Measurements from ENCODE around the gene RFX1. TPM values are rescaled to one million over a fixed set of nuclear protein-coding genes. Genes with fewer than 3 reads are reported as not detected.

The RFX1 gene
- total and polyA plus RNA-seq, 9 of the 15 experiments (the other 6 are each of a cell fraction or from before 2014, with no cell fraction given) = 0.14 to 19.3 (median 1.2) TPM

GRCh38 chr19:13942023-13942684 lies 64.0 kb downstream of the RFX1 start (continued):
- no peak for TF ChIP-seq ZZZ3 (IDR thresholded peaks at IDR 0.05)
- no peak for TF ChIP-seq ZBTB12 (CRISPR knock-in tag; IDR thresholded peaks at IDR 0.05)
- TF ChIP-seq MLLT1 (IDR thresholded peaks at IDR 0.05) = no peak
- TF ChIP-seq MBD1 (CRISPR knock-in tag; IDR thresholded peaks at IDR 0.05) = no peak
- TF ChIP-seq ZBTB40 (IDR thresholded peaks at IDR 0.05) = no peak
- no peak for TF ChIP-seq ZBTB40 (CRISPR knock-in tag; IDR thresholded peaks at IDR 0.05)
- TF ChIP-seq RFX1 (IDR thresholded peaks at IDR 0.05) = no peak
- TF ChIP-seq GTF2E2 (tag; IDR thresholded peaks at IDR 0.05) = no peak
- no peak for TF ChIP-seq BRD9 (IDR thresholded peaks at IDR 0.05; ENCODE audit: low read depth, partially characterized antibody)
- no peak for TF ChIP-seq TSC22D4 (tag; IDR thresholded peaks at IDR 0.05)
- TF ChIP-seq ZNF280B (CRISPR knock-in tag; IDR thresholded peaks at IDR 0.05) = no peak
- no peak for TF ChIP-seq HNRNPK (IDR thresholded peaks at IDR 0.05; ENCODE audit: low read depth, low read length, poor library complexity, severe bottlenecking)
- no peak for TF ChIP-seq STAG1 (CRISPR knock-in tag; IDR thresholded peaks at IDR 0.05; ENCODE audit: borderline replicate concordance)
